Caco-2 (cell line): Measurements from ENCODE around the gene FEM1C. TPM values are rescaled to one million over a fixed set of nuclear protein-coding genes. Genes with fewer than 3 reads are reported as not detected.

Experiments
- BruUV-seq: library from RNA; stranded (reverse); fragments of 400-500 nt; replicated peaks from 2 replicates; lab custom pipeline; 2021; lab: Mats Ljungman, UMichigan
- CTCF ChIA-PET: fragments of 300-600 bp; sonication (Branson Sonifier 250); formaldehyde crosslinking; loops from one replicate; lab custom pipeline; 2022; ENCODE audit warnings: antibody characterized with exemption; lab: Charles Lee
- POLR2A ChIA-PET: fragments of 300-600 bp; sonication (Branson Sonifier 250); formaldehyde crosslinking; loops from one replicate; lab custom pipeline; 2022; ENCODE audit warnings: antibody characterized with exemption; lab: Charles Lee
- DNase-seq, 2 experiments: peaks; one replicate each; pipeline versions ENCODE4 v3.0.0 to v3.0.0-alpha.2; 2020 to 2022
- H3K27me3 ChIP-seq: replicated peaks from 2 replicates; pipeline ENCODE4 v1.6.0; 2011; ENCODE audit warnings: low read length; ENCODE audit not compliant: control insufficient read depth, insufficient read depth
- H3K36me3 ChIP-seq: 2 replicates; pipeline ENCODE4 v1.5.1; 2011; ENCODE audit warnings: low read length; ENCODE audit not compliant: control insufficient read depth, insufficient read depth
- H3K4me1 ChIP-seq: fragments of 250-450 bp; sonication (Bioruptor Pico); 2 replicates; pipeline ENCODE4 v1.5.1; 2020; ENCODE audit warnings: mild to moderate bottlenecking
- H3K4me3 ChIP-seq: 2 replicates; pipeline ENCODE4 v1.5.1; 2011; ENCODE audit warnings: low read depth, mild to moderate bottlenecking, control low read depth, low read length
- H3K9me3 ChIP-seq: fragments of 250-450 bp; sonication (Bioruptor Pico); 2 replicates; pipeline ENCODE4 v1.5.1; 2020; ENCODE audit warnings: mild to moderate bottlenecking, moderate library complexity
- H3K27ac Mint-ChIP-seq: one replicate; pipeline ENCODE4 v1.8.0; 2022; ENCODE audit warnings: mixed read lengths; ENCODE audit not compliant: unreplicated experiment
- H3K27me3 Mint-ChIP-seq: one replicate; pipeline ENCODE4 v1.8.0; 2022; ENCODE audit warnings: mixed read lengths; ENCODE audit not compliant: insufficient read depth, unreplicated experiment
- H3K36me3 Mint-ChIP-seq: one replicate; pipeline ENCODE4 v1.8.0; 2022; ENCODE audit warnings: mild to moderate bottlenecking, mixed read lengths; ENCODE audit not compliant: insufficient read depth, unreplicated experiment
- H3K4me1 Mint-ChIP-seq: one replicate; pipeline ENCODE4 v1.8.0; 2022; ENCODE audit warnings: low read depth, mixed read lengths; ENCODE audit not compliant: unreplicated experiment
- H3K4me3 Mint-ChIP-seq: one replicate; pipeline ENCODE4 v1.8.0; 2022; ENCODE audit warnings: mild to moderate bottlenecking, moderate library complexity, mixed read lengths; ENCODE audit not compliant: unreplicated experiment
- H3K9me3 Mint-ChIP-seq: one replicate; pipeline ENCODE4 v1.8.0; 2022; ENCODE audit warnings: mixed read lengths; ENCODE audit not compliant: unreplicated experiment
- CTCF ChIP-seq, 2 experiments: fragments of 200-600 bp in 1 of 2; IDR thresholded peaks; 1 replicate in 1 of 2; 2 replicates in 1 of 2; pipeline versions ENCODE4 v1.5.1 to v1.8.0; 2011 to 2022; ENCODE audit warnings: antibody characterized with exemption in 1 of 2, control low read depth in 1 of 2, inconsistent platforms in 1 of 2, low read depth in 1 of 2, low read length in 1 of 2, mild to moderate bottlenecking in 1 of 2, moderate library complexity in 1 of 2; ENCODE audit not compliant: insufficient read depth in 1 of 2, severe bottlenecking in 1 of 2, unreplicated experiment in 1 of 2
- intact Hi-C: fragments of 100-400 bp; cut with micrococcal nuclease; formaldehyde crosslinking; loops from one replicate; pipeline ENCODE4 v1.10.0; 2022; ENCODE audit not compliant: unreplicated experiment
- total RNA-seq: library from RNA; stranded (reverse); gene quantifications from 2 replicates; pipeline ENCODE4 v1.2.3, GENCODE V29; 2022

The FEM1C gene
- total RNA-seq, 1 experiment from 2014 or later = 11.8 TPM

- Mint-ChIP-seq H3K36me3 (no peaks in the 10 kb centered on the region), H3K27me3 (peaks cover 5% of the 10 kb centered on the region), H3K4me3 (no peak overlapping the region), H3K27ac (no peak overlapping the region), H3K4me1 (no peaks in the 10 kb centered on the region), H3K9me3 (no peaks in the 10 kb centered on the region)
- intact Hi-C loops = no loop called here
- TF ChIP-seq CTCF (IDR thresholded peaks at IDR 0.05; ENCODE audit: insufficient read depth in 1 of 2, low read depth in 1 of 2, low read length in 1 of 2, severe bottlenecking in 1 of 2, unreplicated experiment in 1 of 2) = no peak
- ChIA-PET POLR2A (no interaction called here), CTCF (no interaction called here)
- H3K9me3 ChIP-seq = no peaks in the 10 kb centered on the region
- no peaks in the 10 kb centered on the region for H3K4me1 ChIP-seq
- no TSS peak for BruUV-seq
- no peak overlapping the region for H3K4me3 ChIP-seq
- H3K36me3 ChIP-seq = no peaks in the 10 kb centered on the region
- no peak for DNase-seq
- H3K27me3 ChIP-seq = no peaks in the 10 kb centered on the region
These were observed 26.9 kb upstream of the FEM1C start for GRCh38 chr5:115571441-115571878.

GRCh38 chr5:115568668-115569067 lies 24.1 kb upstream of the FEM1C start:
- no peaks in the 10 kb centered on the region for H3K27me3 ChIP-seq
- Mint-ChIP-seq H3K27ac (no peak overlapping the region), H3K27me3 (peaks cover 5% of the 10 kb centered on the region), H3K9me3 (no peaks in the 10 kb centered on the region), H3K36me3 (no peaks in the 10 kb centered on the region), H3K4me3 (no peak overlapping the region), H3K4me1 (no peaks in the 10 kb centered on the region)
- H3K9me3 ChIP-seq = no peaks in the 10 kb centered on the region
- ChIA-PET POLR2A (no interaction called here), CTCF (no interaction called here)
- no peak for TF ChIP-seq CTCF (IDR thresholded peaks at IDR 0.05; ENCODE audit: insufficient read depth in 1 of 2, low read depth in 1 of 2, low read length in 1 of 2, severe bottlenecking in 1 of 2, unreplicated experiment in 1 of 2)
- H3K36me3 ChIP-seq = no peaks in the 10 kb centered on the region
- intact Hi-C loops = no loop called here
- H3K4me1 ChIP-seq = no peaks in the 10 kb centered on the region
- H3K4me3 ChIP-seq = no peak overlapping the region
- BruUV-seq = no TSS peak
- no peak for DNase-seq

GRCh38 chr5:115565233-115565632 lies 20.7 kb upstream of the FEM1C start:
- Histone ChIP-seq H3K36me3 (no peaks in the 10 kb centered on the region), H3K9me3 (no peaks in the 10 kb centered on the region), H3K27me3 (no peaks in the 10 kb centered on the region), H3K4me3 (no peak overlapping the region), H3K4me1 (no peaks in the 10 kb centered on the region)
- POLR2A ChIA-PET = no interaction called here
- peaks cover 5% of the 10 kb centered on the region for H3K27me3 Mint-ChIP-seq
- no peaks in the 10 kb centered on the region for H3K9me3 Mint-ChIP-seq
- H3K4me1 Mint-ChIP-seq = no peaks in the 10 kb centered on the region
- H3K4me3 Mint-ChIP-seq = no peak overlapping the region
- CTCF ChIA-PET = interaction anchor here (1.4 kb wide), 1 partner anchor 9 kb away, joined by 7 read pairs; no protein-coding TSS in a partner anchor
- BruUV-seq = no TSS peak
- no peaks in the 10 kb centered on the region for H3K36me3 Mint-ChIP-seq
- DNase-seq = no peak
- intact Hi-C loops = no loop called here
- TF ChIP-seq CTCF (IDR thresholded peaks at IDR 0.05; ENCODE audit: insufficient read depth in 1 of 2, low read depth in 1 of 2, low read length in 1 of 2, severe bottlenecking in 1 of 2, unreplicated experiment in 1 of 2) = no peak
- no peak overlapping the region for H3K27ac Mint-ChIP-seq
